H1 (cell line): Measurements from ENCODE around the gene HS6ST1. TPM values are rescaled to one million over a fixed set of nuclear protein-coding genes. Genes with fewer than 3 reads are reported as not detected.

Source experiments
- CTCF ChIA-PET: fragments of 300-600 bp; sonication (Branson Sonifier 250); formaldehyde crosslinking; loops from one replicate; lab custom pipeline; 2021; ENCODE audit not compliant: partially characterized antibody; lab: Charles Lee
- POLR2A ChIA-PET: fragments of 300-600 bp; sonication (Branson Sonifier 250); formaldehyde crosslinking; loops from one replicate; lab custom pipeline; 2021; ENCODE audit warnings: inconsistent platforms; ENCODE audit not compliant: partially characterized antibody; lab: Charles Lee
- DNase-seq, 2 experiments: peaks; one replicate each; pipeline versions ENCODE4 v3.0.0 to v3.0.0-alpha.2; 2010 to 2022; ENCODE audit warnings: low spot score in 2 of 2, low read depth in 1 of 2, mixed read lengths in 1 of 2
- FAIRE-seq: peaks from 2 replicates; lab custom pipeline; 2011; peaks lifted over from hg19 to GRCh38; lab: Jason Lieb, UNC
- H2AFZ ChIP-seq: 2 replicates; pipeline ENCODE4 v1.8.1; 2012; ENCODE audit warnings: low read length, inconsistent platforms
- H2AK5ac ChIP-seq: 2 replicates; pipeline ENCODE4 v1.6.1; 2013; ENCODE audit warnings: low read depth, low read length
- H2BK120ac ChIP-seq: replicated peaks from 2 replicates; pipeline ENCODE3; 2013; ENCODE audit warnings: low read depth, low read length, inconsistent platforms
- H2BK12ac ChIP-seq: 2 replicates; pipeline ENCODE4 v1.6.1; 2013; ENCODE audit warnings: low read depth, low read length
- H2BK15ac ChIP-seq: 2 replicates; pipeline ENCODE4 v1.6.1; 2013; ENCODE audit warnings: low read length
- H2BK20ac ChIP-seq: 2 replicates; pipeline ENCODE4 v1.6.1; 2013; ENCODE audit warnings: low read length
- H2BK5ac ChIP-seq: 2 replicates; pipeline ENCODE4 v1.6.1; 2013; ENCODE audit warnings: low read depth, low read length
- H3K14ac ChIP-seq: 2 replicates; pipeline ENCODE4 v1.6.1; 2013; ENCODE audit warnings: inconsistent platforms; ENCODE audit not compliant: insufficient read length
- H3K18ac ChIP-seq: 2 replicates; pipeline ENCODE4 v1.6.1; 2013; ENCODE audit warnings: low read length; ENCODE audit errors: extremely low read depth
- H3K23ac ChIP-seq: 2 replicates; pipeline ENCODE4 v1.6.1; 2013; ENCODE audit warnings: inconsistent platforms; ENCODE audit not compliant: insufficient read length
- H3K23me2 ChIP-seq: 2 replicates; pipeline ENCODE4 v1.6.1; 2013; ENCODE audit warnings: low read depth, low read length
- H3K27ac ChIP-seq: 2 replicates; pipeline ENCODE4 v1.6.1; 2011; ENCODE audit warnings: low read depth, low read length, inconsistent platforms
- H3K27me3 ChIP-seq, 4 experiments: replicated peaks in 1 of 4; 1 replicate in 1 of 4; 2 replicates in 3 of 4; pipeline versions ENCODE4 v1.6.1 to v1.8.1; 2011 to 2013; ENCODE audit warnings: low read length in 3 of 4, mild to moderate bottlenecking in 3 of 4, inconsistent platforms in 2 of 4, mixed read lengths in 2 of 4, moderate library complexity in 1 of 4; ENCODE audit not compliant: control insufficient read depth in 3 of 4, insufficient read depth in 3 of 4; ENCODE audit errors: extremely low read depth in 1 of 4
- H3K36me3 ChIP-seq, 4 experiments: 2 replicates each; pipeline versions ENCODE4 v1.6.1 to v1.8.1; 2011 to 2013; ENCODE audit warnings: mild to moderate bottlenecking in 4 of 4, low read length in 3 of 4, moderate library complexity in 2 of 4, control low read depth in 1 of 4, inconsistent platforms in 1 of 4; ENCODE audit not compliant: insufficient read depth in 4 of 4, control insufficient read depth in 2 of 4
- H3K4ac ChIP-seq: replicated peaks from 2 replicates; pipeline ENCODE3; 2013; ENCODE audit warnings: low read length, low read depth, mixed read lengths, inconsistent platforms; ENCODE audit not compliant: insufficient read length
- H3K4me1 ChIP-seq, 4 experiments: replicated peaks in 1 of 4; 1 replicate in 1 of 4; 2 replicates in 3 of 4; pipeline versions ENCODE4 v1.6.1 to v1.8.1; 2011 to 2013; ENCODE audit warnings: low read length in 3 of 4, inconsistent platforms in 2 of 4, mixed read lengths in 1 of 4; ENCODE audit not compliant: insufficient read depth in 4 of 4, control insufficient read depth in 3 of 4
- H3K4me2 ChIP-seq, 2 experiments: 2 replicates each; pipeline versions ENCODE4 v1.6.1 to v1.8.1; 2011 to 2013; ENCODE audit warnings: low read depth in 2 of 2, low read length in 2 of 2, control low read depth in 1 of 2, inconsistent platforms in 1 of 2, mild to moderate bottlenecking in 1 of 2; ENCODE audit not compliant: insufficient read depth in 1 of 2
- H3K4me3 ChIP-seq, 4 experiments: fragments of 200-600, 300-600 bp in 1 of 4; sonication (generic), shearing (Covaris generic), sonication (Bioruptor Twin) in 1 of 4; 2 replicates each; pipeline versions ENCODE4 v1.5.1 to v1.8.1; 2011 to 2016; ENCODE audit warnings: low read length in 4 of 4, low read depth in 3 of 4, control low read depth in 2 of 4, inconsistent platforms in 2 of 4, mild to moderate bottlenecking in 2 of 4, mixed read lengths in 1 of 4, moderate library complexity in 1 of 4; ENCODE audit not compliant: insufficient read depth in 2 of 4; ENCODE audit errors: extremely low read depth in 1 of 4
- H3K56ac ChIP-seq: replicated peaks from 2 replicates; pipeline ENCODE3; 2013; ENCODE audit warnings: low read depth, mild to moderate bottlenecking, mixed read lengths, low read length, inconsistent platforms; ENCODE audit not compliant: insufficient read length
- H3K79me1 ChIP-seq: 2 replicates; pipeline ENCODE4 v1.6.1; 2013; ENCODE audit warnings: low read depth, low read length, control low read depth
- H3K79me2 ChIP-seq, 2 experiments: 2 replicates each; pipeline versions ENCODE4 v1.6.1 to v1.8.1; 2012 to 2013; ENCODE audit warnings: low read length in 2 of 2, mild to moderate bottlenecking in 2 of 2, inconsistent platforms in 1 of 2; ENCODE audit not compliant: insufficient read depth in 2 of 2, control insufficient read depth in 1 of 2
- H3K9ac ChIP-seq, 4 experiments: replicated peaks in 1 of 4; 1 replicate in 1 of 4; 2 replicates in 3 of 4; pipeline versions ENCODE4 v1.6.1 to v1.8.1; 2011 to 2013; ENCODE audit warnings: low read depth in 3 of 4, low read length in 3 of 4, control low read depth in 2 of 4, mild to moderate bottlenecking in 2 of 4, moderate library complexity in 2 of 4, inconsistent platforms in 1 of 4; ENCODE audit errors: extremely low read depth in 1 of 4
- H3K9me3 ChIP-seq, 2 experiments: 2 replicates each; pipeline versions ENCODE4 v1.6.1 to v1.8.1; 2012 to 2013; ENCODE audit warnings: mild to moderate bottlenecking in 2 of 2, moderate library complexity in 2 of 2, control low read depth in 1 of 2, inconsistent platforms in 1 of 2, low read depth in 1 of 2, low read length in 1 of 2, mixed read lengths in 1 of 2; ENCODE audit not compliant: insufficient read depth in 2 of 2
- H4K20me1 ChIP-seq, 2 experiments: replicated peaks in 1 of 2; 2 replicates each; pipeline versions ENCODE3 to v1.8.1; 2011 to 2013; ENCODE audit warnings: inconsistent platforms in 2 of 2, low read length in 2 of 2, mild to moderate bottlenecking in 1 of 2; ENCODE audit not compliant: insufficient read depth in 2 of 2, control insufficient read depth in 1 of 2
- H4K5ac ChIP-seq: 2 replicates; pipeline ENCODE4 v1.6.1; 2013; ENCODE audit warnings: low read length, low read depth, mixed read lengths, inconsistent platforms; ENCODE audit not compliant: insufficient read length
- H4K8ac ChIP-seq: 2 replicates; pipeline ENCODE4 v1.8.0; 2013; ENCODE audit warnings: mild to moderate bottlenecking, moderate library complexity, low read length, inconsistent platforms; ENCODE audit not compliant: insufficient read depth; ENCODE audit errors: extremely low read depth
- H4K91ac ChIP-seq: replicated peaks from 2 replicates; pipeline ENCODE3; 2013; ENCODE audit warnings: low read length, mixed read lengths, inconsistent platforms; ENCODE audit not compliant: insufficient read length
- ATF2 ChIP-seq: IDR thresholded peaks from 2 replicates; pipeline ENCODE4 v1.6.1; 2012; ENCODE audit warnings: low read length, inconsistent platforms
- CEBPB ChIP-seq: IDR thresholded peaks from 2 replicates; pipeline ENCODE4 v1.6.1; 2012; ENCODE audit warnings: low read depth, low read length
- CREB1 ChIP-seq: IDR thresholded peaks from 2 replicates; pipeline ENCODE4 v1.6.1; 2012; ENCODE audit warnings: inconsistent platforms
- EGR1 ChIP-seq: IDR thresholded peaks from 2 replicates; pipeline ENCODE4 v1.6.1; 2011; ENCODE audit warnings: low read depth, low read length, borderline replicate concordance
- NANOG ChIP-seq: IDR thresholded peaks from 2 replicates; pipeline ENCODE4 v1.6.1; 2011; ENCODE audit warnings: low read length, low read depth, mild to moderate bottlenecking, inconsistent platforms; ENCODE audit not compliant: insufficient read depth, poor library complexity, severe bottlenecking
- NRF1 ChIP-seq: IDR thresholded peaks from 2 replicates; pipeline ENCODE4 v1.6.1; 2011; ENCODE audit warnings: mild to moderate bottlenecking, low read depth, low read length, improper control_type of control experiment
- POLR2AphosphoS5 ChIP-seq: IDR thresholded peaks from 2 replicates; pipeline ENCODE4 v1.6.1; 2011; ENCODE audit warnings: low read depth, low read length
- SUZ12 ChIP-seq: fragments of 200-600 bp; sonication (generic); IDR thresholded peaks from 2 replicates; pipeline ENCODE4 v1.6.1; 2012; ENCODE audit warnings: mild to moderate bottlenecking, inconsistent platforms, low read length, moderate library complexity, mixed read lengths
- ZNF274 ChIP-seq: IDR thresholded peaks from 2 replicates; pipeline ENCODE4 v1.7.0; 2012; ENCODE audit warnings: low read length, borderline replicate concordance; ENCODE audit errors: extremely low read depth
- WGBS, 2 experiments: shearing (Covaris generic) in 1 of 2; methylation state at CpG; one replicate each; pipeline versions ENCODE4 v1.1.6 to v1.1.7; 2013 to 2015; ENCODE audit warnings: low lambda C conversion rate in 2 of 2, mixed read lengths in 2 of 2, inconsistent platforms in 1 of 2, low coverage in 1 of 2, missing lambda C conversion rate in 1 of 2; ENCODE audit not compliant: insufficient replicate concordance in 2 of 2, insufficient coverage in 1 of 2, insufficient read length in 1 of 2; ENCODE audit errors: extremely low coverage in 1 of 2, missing lambda C conversion rate in 1 of 2; 5-methylcytosine and 5-hydroxymethylcytosine counted together
- polyA plus RNA-seq, 7 experiments: library from polyadenylated mRNA; depleted of rRNA in 3 of 7; stranded (reverse) in 5 of 7; unstranded in 2 of 7; fragments of >200 nt in 5 of 7; fragments of 200-250 nt in 2 of 7; gene quantifications; 1 replicate in 5 of 7; 2 replicates in 1 of 7; 4 replicates in 1 of 7; pipeline versions ENCODE4 v1.2.1 to v1.2.3, GENCODE V29; 2011 to 2013; ENCODE audit warnings: missing spikeins in 2 of 7, mixed read lengths in 2 of 7
- total RNA-seq: library from RNA; stranded (reverse); fragmentation: NEBNext Ultra II Directional; extraction: Animal tissue kit (Norgen Biotek cat#: 25700); gene quantifications from 2 replicates; pipeline ENCODE4 v1.2.1, GENCODE V29; 2021

HS6ST1 gene
- total and polyA plus RNA-seq, 2 of the 8 experiments (the other 6 are each of a cell fraction or from before 2014, with no cell fraction given), result 37.4 to 74.6 TPM

GRCh38 chr2:128321784-128322714 lies 3.4 kb upstream of the HS6ST1 start:
- Histone ChIP-seq H3K27me3 (peaks cover 0 to 23% (median 16%) of the 10 kb centered on the region in 4 experiments; a peak in 5 of 7 replicates), H4K8ac (peak overlapping the region; percentile 96), H4K91ac (peak overlapping the region; percentile 71), H2BK120ac (no peak overlapping the region), H3K14ac (no peak overlapping the region), H3K79me2 (peaks cover 5 to 8% of the 10 kb centered on the region in 2 experiments; a peak in 3 of 4 replicates), H2AK5ac (no peak overlapping the region), H3K23ac (no peak overlapping the region), H2BK20ac (peak overlapping the region; percentile 28; the same call in 1 of the 2 replicates), H3K9me3 (no peaks in the 10 kb centered on the region), H2BK12ac (no peak overlapping the region), H3K4me1 (peaks cover 2 to 23% (median 13%) of the 10 kb centered on the region in 4 experiments), H3K56ac (peak overlapping the region; percentile 86), H2AFZ (no peak overlapping the region), H4K5ac (peak overlapping the region; percentile 76), H3K27ac (peak overlapping the region; percentile 56; the same call in 1 of the 2 replicates), H3K4me3 (peak overlapping the region; percentile 33 to 62 (median 45)), H3K9ac (peak overlapping the region; percentile 42 to 76 (median 68); a peak in 6 of 7 replicates), H3K79me1 (no peaks in the 10 kb centered on the region), H3K23me2 (peaks cover 16% of the 10 kb centered on the region; the same call in 1 of the 2 replicates), H3K4me2 (peak overlapping the region; percentile 79 to 88), H3K36me3 (no peaks in the 10 kb centered on the region), H2BK5ac (no peak overlapping the region), H2BK15ac (no peak overlapping the region), H4K20me1 (peaks cover 1 to 6% of the 10 kb centered on the region in 2 experiments), H3K18ac (peak overlapping the region; percentile 96), H3K4ac (no peak overlapping the region)
- ChIA-PET CTCF (interaction anchor here (0.6 to 2.1 kb wide), 32 partner anchors 12 to 1601 kb away, joined by 3 to 11 read pairs (median 3); no protein-coding TSS in a partner anchor), POLR2A (interaction anchor here (0.8 to 1.1 kb wide), 3 partner anchors 17 to 120 kb away, joined by 3 to 4 read pairs (median 3); no protein-coding TSS in a partner anchor)
- 1% methylated on average over 26 of the region's 91 CpGs; no CpG with 5 or more reads in 1 of the 2 experiments for WGBS, 2 experiments
- FAIRE-seq, result peak; percentile 77
- peak; percentile 33 to 93 for DNase-seq
- TF ChIP-seq EGR1, result 0 out of 2 replicates have a peak, but pooled peaks have one; percentile 55
- no peak for TF ChIP-seq SUZ12
- TF ChIP-seq NRF1, result no peak
- no peak for TF ChIP-seq CREB1
- peak; percentile 35; the same call in 1 of the 2 replicates for TF ChIP-seq POLR2AphosphoS5
- no peak for TF ChIP-seq NANOG
- TF ChIP-seq ATF2, result no peak
- no peak for TF ChIP-seq ZNF274
- no peak for TF ChIP-seq CEBPB
